Astrocyte (in vitro differentiated cells and primary cell): ENCODE data around the gene RASGEF1C. TPM values are rescaled to one million over a fixed set of nuclear protein-coding genes. Genes with fewer than 3 reads are reported as not detected.

Experiments
- DNase-seq: peaks from one replicate; pipeline ENCODE4 v3.0.0-alpha.2; 2010; ENCODE audit warnings: low read depth
- FAIRE-seq: peaks from 2 replicates; lab custom pipeline; 2011; peaks lifted over from hg19 to GRCh38; lab: Jason Lieb, UNC
- H2AFZ ChIP-seq: 2 replicates; pipeline ENCODE4 v1.6.0; 2012; ENCODE audit warnings: low read depth, low read length, inconsistent platforms
- H3K27ac ChIP-seq: 2 replicates; pipeline ENCODE4 v1.5.1; 2011; ENCODE audit warnings: low read depth, low read length, inconsistent platforms
- H3K27me3 ChIP-seq: 2 replicates; pipeline ENCODE4 v1.6.0; 2011; ENCODE audit warnings: low read length, inconsistent platforms; ENCODE audit not compliant: insufficient read depth
- H3K36me3 ChIP-seq: 2 replicates; pipeline ENCODE4 v1.5.1; 2011; ENCODE audit warnings: low read length, inconsistent platforms; ENCODE audit not compliant: insufficient read depth
- H3K4me1 ChIP-seq: 2 replicates; pipeline ENCODE4 v1.5.1; 2011; ENCODE audit warnings: low read length, inconsistent platforms; ENCODE audit not compliant: insufficient read depth
- H3K4me2 ChIP-seq: 2 replicates; pipeline ENCODE4 v1.6.0; 2012; ENCODE audit warnings: low read length, inconsistent platforms
- H3K4me3 ChIP-seq: 2 replicates; pipeline ENCODE4 v1.5.1; 2011; ENCODE audit warnings: low read depth, mild to moderate bottlenecking, low read length, inconsistent platforms; ENCODE audit not compliant: insufficient read depth
- H3K79me2 ChIP-seq: 2 replicates; pipeline ENCODE4 v1.6.0; 2012; ENCODE audit warnings: mild to moderate bottlenecking, low read length, inconsistent platforms; ENCODE audit not compliant: insufficient read depth
- H3K9ac ChIP-seq: 2 replicates; pipeline ENCODE4 v1.6.0; 2012; ENCODE audit warnings: mild to moderate bottlenecking, low read length, inconsistent platforms
- H3K9me3 ChIP-seq: 2 replicates; pipeline ENCODE4 v1.5.1; 2012; ENCODE audit warnings: low read depth, mild to moderate bottlenecking, low read length, inconsistent platforms; ENCODE audit not compliant: insufficient read depth
- H4K20me1 ChIP-seq: 2 replicates; pipeline ENCODE4 v1.6.0; 2012; ENCODE audit warnings: low read length, inconsistent platforms; ENCODE audit not compliant: insufficient read depth
- H3K27ac Mint-ChIP-seq: one replicate; pipeline ENCODE4 v1.8.0; 2021; ENCODE audit warnings: mild to moderate bottlenecking, mixed read lengths; ENCODE audit not compliant: unreplicated experiment
- H3K27me3 Mint-ChIP-seq: one replicate; pipeline ENCODE4 v1.8.0; 2021; ENCODE audit warnings: low read depth, mixed read lengths; ENCODE audit not compliant: unreplicated experiment
- H3K36me3 Mint-ChIP-seq: one replicate; pipeline ENCODE4 v1.8.0; 2021; ENCODE audit warnings: low read depth, mixed read lengths; ENCODE audit not compliant: unreplicated experiment
- H3K4me1 Mint-ChIP-seq: one replicate; pipeline ENCODE4 v1.8.0; 2021; ENCODE audit warnings: low read depth, mixed read lengths; ENCODE audit not compliant: unreplicated experiment
- H3K4me3 Mint-ChIP-seq: one replicate; pipeline ENCODE4 v1.8.0; 2021; ENCODE audit warnings: mild to moderate bottlenecking, moderate library complexity, mixed read lengths; ENCODE audit not compliant: unreplicated experiment
- H3K9me3 Mint-ChIP-seq: one replicate; pipeline ENCODE4 v1.8.0; 2021; ENCODE audit warnings: mild to moderate bottlenecking, mixed read lengths; ENCODE audit not compliant: unreplicated experiment
- EZH2 ChIP-seq: IDR thresholded peaks from 2 replicates; pipeline ENCODE4 v1.6.1; 2012; ENCODE audit warnings: mild to moderate bottlenecking, low read length, inconsistent platforms; ENCODE audit not compliant: insufficient read depth
- total RNA-seq: library from RNA; stranded (reverse); gene quantifications from 2 replicates; pipeline ENCODE4 v1.2.1, GENCODE V29; 2021
- TF ChIP-seq, protein P1 (sequence below): IDR thresholded peaks from 2 replicates; pipeline ENCODE4 v1.5.1; 2011; ENCODE audit warnings: low read depth, mild to moderate bottlenecking, inconsistent platforms, low read length, moderate library complexity; ENCODE audit not compliant: insufficient read depth

Gene RASGEF1C
- total RNA-seq, 1 donor from 2014 or later = 0.41 TPM

DNA sequence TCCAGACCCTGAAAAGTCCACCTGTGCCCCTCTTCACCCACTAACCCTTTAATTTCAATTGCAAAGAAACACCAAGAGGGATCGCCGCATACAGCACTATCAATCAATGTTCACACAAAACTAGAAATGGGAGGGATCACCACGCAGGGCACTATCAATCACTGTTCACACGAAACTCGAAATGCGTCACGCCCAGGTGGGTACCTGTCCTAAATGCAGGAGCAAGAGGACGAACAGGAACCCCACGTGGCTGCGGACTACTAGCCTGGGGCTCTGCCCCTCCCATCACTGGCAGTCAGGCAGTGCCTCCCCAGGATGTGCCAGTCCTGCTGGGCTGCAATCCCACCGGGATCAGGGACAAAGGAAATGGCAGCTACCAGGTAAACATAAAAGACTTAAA, 28.2 kb downstream of the RASGEF1C start:
- Mint-ChIP-seq H3K9me3 (peaks cover 9% of the 10 kb centered on the region), H3K36me3 (no peaks in the 10 kb centered on the region), H3K4me1 (no peaks in the 10 kb centered on the region), H3K27ac (no peak overlapping the region), H3K27me3 (peaks cover 8% of the 10 kb centered on the region), H3K4me3 (no peak overlapping the region)
- Histone ChIP-seq H4K20me1 (no peaks in the 10 kb centered on the region), H3K79me2 (no peaks in the 10 kb centered on the region), H3K36me3 (no peaks in the 10 kb centered on the region), H3K27me3 (peaks cover 4% of the 10 kb centered on the region), H2AFZ (no peak overlapping the region), H3K4me3 (no peak overlapping the region), H3K27ac (no peak overlapping the region), H3K9me3 (no peaks in the 10 kb centered on the region), H3K4me1 (no peaks in the 10 kb centered on the region), H3K4me2 (no peak overlapping the region), H3K9ac (no peak overlapping the region)
- TF ChIP-seq, protein P1, sequence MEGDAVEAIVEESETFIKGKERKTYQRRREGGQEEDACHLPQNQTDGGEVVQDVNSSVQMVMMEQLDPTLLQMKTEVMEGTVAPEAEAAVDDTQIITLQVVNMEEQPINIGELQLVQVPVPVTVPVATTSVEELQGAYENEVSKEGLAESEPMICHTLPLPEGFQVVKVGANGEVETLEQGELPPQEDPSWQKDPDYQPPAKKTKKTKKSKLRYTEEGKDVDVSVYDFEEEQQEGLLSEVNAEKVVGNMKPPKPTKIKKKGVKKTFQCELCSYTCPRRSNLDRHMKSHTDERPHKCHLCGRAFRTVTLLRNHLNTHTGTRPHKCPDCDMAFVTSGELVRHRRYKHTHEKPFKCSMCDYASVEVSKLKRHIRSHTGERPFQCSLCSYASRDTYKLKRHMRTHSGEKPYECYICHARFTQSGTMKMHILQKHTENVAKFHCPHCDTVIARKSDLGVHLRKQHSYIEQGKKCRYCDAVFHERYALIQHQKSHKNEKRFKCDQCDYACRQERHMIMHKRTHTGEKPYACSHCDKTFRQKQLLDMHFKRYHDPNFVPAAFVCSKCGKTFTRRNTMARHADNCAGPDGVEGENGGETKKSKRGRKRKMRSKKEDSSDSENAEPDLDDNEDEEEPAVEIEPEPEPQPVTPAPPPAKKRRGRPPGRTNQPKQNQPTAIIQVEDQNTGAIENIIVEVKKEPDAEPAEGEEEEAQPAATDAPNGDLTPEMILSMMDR = no peak
- TF ChIP-seq EZH2 = no peak
- DNase-seq = no peak
- FAIRE-seq = no peak

DNA sequence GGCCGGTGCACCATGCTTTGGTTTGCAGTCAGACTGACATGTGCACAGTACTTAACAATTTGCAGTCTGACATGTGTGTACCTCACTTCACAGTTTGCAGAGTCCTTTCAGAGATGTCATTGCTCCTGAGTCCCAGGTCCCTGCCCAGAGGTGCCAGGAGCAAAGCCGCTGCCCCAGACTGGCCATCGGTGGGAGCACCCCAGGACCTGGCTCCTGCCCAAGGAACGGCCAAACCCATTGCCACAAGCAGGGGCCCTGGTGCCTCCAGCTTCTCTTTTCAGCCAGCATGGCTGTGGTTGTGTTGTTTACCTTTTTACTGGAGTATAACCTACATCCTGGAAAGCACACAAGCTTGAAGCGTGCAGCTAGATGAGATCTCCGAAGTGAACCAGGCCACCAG, 28.6 kb downstream of the RASGEF1C start:
- peaks cover 10% of the 10 kb centered on the region for H3K27me3 Mint-ChIP-seq
- no peak for FAIRE-seq

More for the DNA sequence above, 28.6 kb downstream of the RASGEF1C start:
- Histone ChIP-seq H3K9me3 (no peaks in the 10 kb centered on the region), H3K4me3 (no peak overlapping the region), H3K36me3 (no peaks in the 10 kb centered on the region), H3K9ac (no peak overlapping the region), H2AFZ (no peak overlapping the region), H3K4me2 (no peak overlapping the region), H4K20me1 (no peaks in the 10 kb centered on the region), H3K79me2 (no peaks in the 10 kb centered on the region), H3K4me1 (no peaks in the 10 kb centered on the region), H3K27me3 (peaks cover 4% of the 10 kb centered on the region), H3K27ac (no peak overlapping the region)
- no peak for DNase-seq
- Mint-ChIP-seq H3K36me3 (no peaks in the 10 kb centered on the region), H3K4me1 (no peaks in the 10 kb centered on the region), H3K4me3 (no peak overlapping the region), H3K27ac (no peak overlapping the region), H3K9me3 (peaks cover 9% of the 10 kb centered on the region)
- TF ChIP-seq, protein P1 = no peak
- TF ChIP-seq EZH2 = no peak
